ENCODE results near the gene SETBP1.

SETBP1 gene

DNA sequence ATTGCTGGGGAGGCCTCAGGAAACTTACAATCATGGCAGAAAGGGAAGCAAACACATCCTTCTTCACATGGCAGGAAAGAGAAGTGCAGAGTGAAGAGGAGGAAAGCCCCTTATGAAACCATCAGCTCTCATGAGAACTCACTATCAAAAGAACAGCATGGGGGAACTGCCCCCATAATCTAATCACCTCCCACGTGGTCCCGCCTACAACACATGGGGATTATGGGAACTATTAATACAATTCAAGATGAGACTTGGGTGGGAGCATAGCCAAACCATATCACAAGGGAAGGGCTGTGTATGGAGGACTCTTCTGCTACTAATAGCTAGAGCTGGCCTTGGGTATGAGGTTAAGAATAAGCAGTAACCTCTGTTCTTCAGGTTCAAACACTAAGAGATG is 8.8 kb upstream of the SETBP1 start:
- H3K4me3 ChIP-seq (replicated peaks; ENCODE audit: low read depth, low read length), result no peak overlapping the region
- H3K27me3 ChIP-seq (replicated peaks; ENCODE audit: control insufficient read depth, insufficient read depth, low read length), result peaks cover 1% of the 10 kb centered on the region; the same call in 1 of the 2 replicates
- H3K36me3 ChIP-seq (ENCODE audit: control insufficient read depth, insufficient read depth, low read length), result no peaks in the 10 kb centered on the region
- TF ChIP-seq, protein P1, sequence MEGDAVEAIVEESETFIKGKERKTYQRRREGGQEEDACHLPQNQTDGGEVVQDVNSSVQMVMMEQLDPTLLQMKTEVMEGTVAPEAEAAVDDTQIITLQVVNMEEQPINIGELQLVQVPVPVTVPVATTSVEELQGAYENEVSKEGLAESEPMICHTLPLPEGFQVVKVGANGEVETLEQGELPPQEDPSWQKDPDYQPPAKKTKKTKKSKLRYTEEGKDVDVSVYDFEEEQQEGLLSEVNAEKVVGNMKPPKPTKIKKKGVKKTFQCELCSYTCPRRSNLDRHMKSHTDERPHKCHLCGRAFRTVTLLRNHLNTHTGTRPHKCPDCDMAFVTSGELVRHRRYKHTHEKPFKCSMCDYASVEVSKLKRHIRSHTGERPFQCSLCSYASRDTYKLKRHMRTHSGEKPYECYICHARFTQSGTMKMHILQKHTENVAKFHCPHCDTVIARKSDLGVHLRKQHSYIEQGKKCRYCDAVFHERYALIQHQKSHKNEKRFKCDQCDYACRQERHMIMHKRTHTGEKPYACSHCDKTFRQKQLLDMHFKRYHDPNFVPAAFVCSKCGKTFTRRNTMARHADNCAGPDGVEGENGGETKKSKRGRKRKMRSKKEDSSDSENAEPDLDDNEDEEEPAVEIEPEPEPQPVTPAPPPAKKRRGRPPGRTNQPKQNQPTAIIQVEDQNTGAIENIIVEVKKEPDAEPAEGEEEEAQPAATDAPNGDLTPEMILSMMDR (IDR thresholded peaks at IDR 0.05; ENCODE audit: insufficient read depth, low read length, poor library complexity, severe bottlenecking), result no peak
- DNase-seq (ENCODE audit: extremely low read depth, insufficient read length), result no peak

DNA sequence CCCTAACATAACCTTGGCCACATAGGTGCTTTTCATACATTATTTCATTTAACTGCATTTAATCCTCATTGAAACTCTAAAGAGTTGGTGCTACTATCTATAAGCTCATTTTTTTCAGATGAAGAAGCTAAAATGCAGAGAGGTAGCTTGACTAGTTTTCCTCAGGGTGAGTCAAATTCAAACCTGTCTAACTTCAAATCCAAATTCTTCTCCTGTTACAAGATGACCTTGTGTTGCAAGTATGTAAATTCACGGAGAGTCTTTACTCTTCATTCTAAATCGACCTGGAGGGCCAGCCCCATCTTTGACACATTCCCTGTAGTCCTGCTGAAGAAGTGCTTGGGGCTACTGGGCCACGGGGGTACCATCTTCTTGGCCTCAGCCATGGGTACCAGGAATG is 8.2 kb upstream of the SETBP1 start:
- Histone ChIP-seq H3K27me3 (replicated peaks; ENCODE audit: control insufficient read depth, insufficient read depth, low read length) (peaks cover 1% of the 10 kb centered on the region; the same call in 1 of the 2 replicates), H3K36me3 (ENCODE audit: control insufficient read depth, insufficient read depth, low read length) (no peaks in the 10 kb centered on the region), H3K4me3 (replicated peaks; ENCODE audit: low read depth, low read length) (no peak overlapping the region)
- TF ChIP-seq, protein P1 (IDR thresholded peaks at IDR 0.05; ENCODE audit: insufficient read depth, low read length, poor library complexity, severe bottlenecking), result no peak
- no peak for DNase-seq (ENCODE audit: extremely low read depth, insufficient read length)

DNA sequence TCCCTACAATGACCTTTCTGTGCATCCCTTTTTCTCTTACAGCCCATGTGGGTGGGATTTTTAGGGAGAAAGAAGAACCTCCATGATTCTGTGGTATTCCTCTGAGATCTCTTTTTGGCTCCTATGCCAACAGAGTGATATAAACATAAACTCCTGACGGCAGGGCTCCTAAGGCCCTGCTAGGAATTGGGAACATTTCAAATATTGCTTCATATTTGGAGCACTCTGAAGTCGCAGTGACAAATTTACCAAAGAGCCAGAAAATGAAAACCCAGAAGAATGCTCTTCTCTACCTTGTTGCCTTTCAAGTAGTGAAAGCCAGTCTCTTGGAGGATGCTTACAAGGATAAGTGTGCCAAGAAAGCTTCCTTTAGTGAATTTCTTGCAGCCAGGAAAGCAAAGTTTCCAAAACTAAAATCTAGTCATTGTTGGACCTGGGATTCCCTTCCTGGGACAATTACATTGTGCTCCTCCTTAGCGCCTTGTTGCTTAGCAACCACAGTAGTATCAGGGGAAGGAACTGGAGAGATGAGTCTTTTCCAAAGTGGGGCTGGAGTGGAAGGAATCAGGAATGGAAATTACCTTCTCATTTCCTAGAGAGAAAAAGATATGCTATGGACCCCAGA is 7.3 kb upstream of the SETBP1 start:
- Histone ChIP-seq H3K27me3 (replicated peaks; ENCODE audit: control insufficient read depth, insufficient read depth, low read length) (peaks cover 1% of the 10 kb centered on the region; the same call in 1 of the 2 replicates), H3K4me3 (replicated peaks; ENCODE audit: low read depth, low read length) (no peak overlapping the region), H3K36me3 (ENCODE audit: control insufficient read depth, insufficient read depth, low read length) (no peaks in the 10 kb centered on the region)
- TF ChIP-seq, protein P1 (IDR thresholded peaks at IDR 0.05; ENCODE audit: insufficient read depth, low read length, poor library complexity, severe bottlenecking), result no peak
- DNase-seq (ENCODE audit: extremely low read depth, insufficient read length), result no peak

DNA sequence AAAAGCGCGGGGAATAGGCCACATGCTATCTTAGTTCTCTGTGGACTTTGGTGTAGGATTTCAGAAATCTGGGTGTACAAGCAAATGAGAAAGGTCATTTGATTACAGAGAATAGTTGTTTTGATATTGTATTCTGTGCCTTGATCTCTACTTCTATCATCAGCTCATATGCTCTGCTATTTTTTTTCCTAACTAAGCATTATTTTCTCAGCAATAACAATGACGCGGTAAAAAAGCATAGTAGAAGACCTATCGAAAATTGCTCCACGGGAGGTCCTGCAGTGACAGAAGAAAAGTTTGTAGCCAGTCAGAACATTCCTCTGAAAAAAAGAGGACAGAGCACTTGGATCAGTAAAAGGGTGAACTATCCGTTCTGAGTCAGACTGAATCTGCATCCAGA is 2.8 kb upstream of the SETBP1 start:
- Histone ChIP-seq H3K4me3 (replicated peaks; ENCODE audit: low read depth, low read length) (no peak overlapping the region), H3K36me3 (ENCODE audit: control insufficient read depth, insufficient read depth, low read length) (no peaks in the 10 kb centered on the region), H3K27me3 (replicated peaks; ENCODE audit: control insufficient read depth, insufficient read depth, low read length) (no peaks in the 10 kb centered on the region; the same call in 1 of the 2 replicates)
- TF ChIP-seq, protein P1 (IDR thresholded peaks at IDR 0.05; ENCODE audit: insufficient read depth, low read length, poor library complexity, severe bottlenecking), result no peak
- no peak for DNase-seq (ENCODE audit: extremely low read depth, insufficient read length)

DNA sequence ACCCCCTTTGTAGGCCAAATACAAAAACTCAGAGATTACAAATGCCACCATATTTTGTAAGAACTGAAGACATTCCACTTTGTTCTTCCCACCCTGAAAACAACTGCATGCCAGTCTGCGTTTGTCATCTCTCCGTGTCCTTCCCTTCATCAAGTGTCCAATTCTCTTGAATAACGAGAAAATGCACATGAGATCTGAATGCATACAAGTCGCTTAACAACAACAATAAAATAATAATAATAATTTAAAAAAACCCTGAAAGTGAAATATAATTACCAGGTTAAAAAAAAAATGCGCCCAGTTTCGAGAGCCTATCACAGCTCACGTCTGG is 2.0 kb upstream of the SETBP1 start:
- TF ChIP-seq, protein P1 (IDR thresholded peaks at IDR 0.05; ENCODE audit: insufficient read depth, low read length, poor library complexity, severe bottlenecking), result no peak
- Histone ChIP-seq H3K36me3 (ENCODE audit: control insufficient read depth, insufficient read depth, low read length) (no peaks in the 10 kb centered on the region), H3K4me3 (replicated peaks; ENCODE audit: low read depth, low read length) (no peak overlapping the region), H3K27me3 (replicated peaks; ENCODE audit: control insufficient read depth, insufficient read depth, low read length) (no peaks in the 10 kb centered on the region; the same call in 1 of the 2 replicates)
- DNase-seq (ENCODE audit: extremely low read depth, insufficient read length), result no peak
